Stimulated activated CD8-positive, alpha-beta memory T cell treated with anti-CD3 and anti-CD28 coated beads, Interleukin-7, amount 100 ng/mL, for 1 hour (primary cell): ENCODE results near the gene LIN7A.
"Not testable (repeated sequence)": the region's sequence is repeated elsewhere in the genome, so short reads cannot be mapped to it uniquely, and the experiment has no call there.

Experiments
- DNase-seq, 2 donors: peaks; one replicate each; pipeline ENCODE4 v3.0.0-alpha.2; 2020; ENCODE audit warnings: low read depth in 2 of 2

LIN7A gene

DNA sequence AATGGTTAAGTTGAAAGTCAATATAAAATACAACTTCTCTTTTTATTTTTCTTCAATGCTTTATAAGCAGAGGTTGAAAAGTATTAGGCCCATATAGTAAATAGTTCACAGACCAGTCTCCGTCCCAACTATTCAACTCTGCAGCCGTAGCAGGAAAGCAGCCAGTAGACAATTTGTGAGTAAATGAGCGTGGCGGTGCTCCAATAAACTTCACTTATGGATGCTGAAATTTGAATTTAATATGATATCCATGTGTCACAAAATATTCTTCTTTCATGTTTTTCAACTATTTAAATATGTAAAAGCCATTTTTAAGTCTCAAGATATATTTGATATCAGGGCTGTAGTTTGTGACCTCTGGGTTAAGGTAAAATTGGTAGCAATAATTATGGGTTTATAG lies 17.7 kb downstream of the LIN7A start:
- no peak for DNase-seq

DNA sequence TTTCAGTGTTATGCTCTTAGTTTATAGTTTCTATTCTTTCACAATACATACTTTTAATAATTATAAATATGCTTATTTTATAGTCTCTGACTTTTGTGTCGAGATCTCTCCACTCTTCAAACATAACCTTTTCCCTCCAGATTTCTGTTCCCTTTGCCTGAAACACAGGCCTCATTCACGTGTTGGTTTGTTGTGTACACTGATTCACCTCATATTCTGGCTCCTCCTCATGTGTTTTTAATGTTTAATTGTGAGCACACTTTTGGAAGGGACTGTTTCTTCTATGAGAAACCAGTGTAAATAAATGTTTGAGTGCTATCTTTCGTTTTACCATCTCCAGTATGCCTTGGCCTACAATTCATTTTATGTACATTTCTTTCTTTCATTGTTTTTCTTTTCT lies 20.1 kb downstream of the LIN7A start:
- DNase-seq, result no peak

DNA sequence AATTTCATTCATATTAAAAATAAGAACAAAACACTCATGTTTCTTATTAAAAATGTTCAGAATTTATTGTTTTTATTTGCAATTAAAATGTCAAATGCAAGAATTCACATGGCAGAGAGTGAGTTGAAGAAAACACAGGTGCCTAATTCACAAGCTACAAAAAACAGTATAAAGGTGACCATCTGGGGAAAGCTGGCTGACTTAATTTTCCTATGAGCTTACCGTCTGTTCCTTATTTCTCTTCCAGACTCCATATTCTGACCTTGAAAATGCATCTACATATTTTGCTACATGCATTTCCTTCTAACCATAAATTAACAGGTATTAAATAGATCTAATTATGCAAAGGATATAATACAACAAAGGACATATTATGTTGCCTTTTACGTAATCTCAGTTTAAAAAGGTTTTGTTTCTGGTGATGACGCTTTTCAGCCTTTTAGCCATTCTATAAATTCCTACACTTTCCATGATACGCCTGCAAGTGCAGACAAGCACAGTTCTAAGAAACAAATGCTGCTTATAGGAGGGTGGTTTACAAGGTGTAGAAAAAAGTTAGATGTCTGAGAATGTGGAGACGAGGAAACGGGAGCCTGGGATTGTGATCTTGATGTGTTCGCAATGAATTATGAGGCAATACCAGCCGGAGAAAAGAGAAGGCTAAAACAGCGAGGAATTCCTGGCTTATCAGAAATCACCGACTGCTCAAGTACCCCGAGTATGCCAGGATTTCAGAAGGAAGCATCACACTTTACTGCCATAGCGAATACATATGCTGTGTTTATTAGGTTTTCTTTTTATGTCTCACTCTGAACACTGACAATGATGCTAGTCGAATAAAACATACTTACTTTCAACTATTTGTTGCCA lies 24.6 kb downstream of the LIN7A start:
- no peak for DNase-seq

DNA sequence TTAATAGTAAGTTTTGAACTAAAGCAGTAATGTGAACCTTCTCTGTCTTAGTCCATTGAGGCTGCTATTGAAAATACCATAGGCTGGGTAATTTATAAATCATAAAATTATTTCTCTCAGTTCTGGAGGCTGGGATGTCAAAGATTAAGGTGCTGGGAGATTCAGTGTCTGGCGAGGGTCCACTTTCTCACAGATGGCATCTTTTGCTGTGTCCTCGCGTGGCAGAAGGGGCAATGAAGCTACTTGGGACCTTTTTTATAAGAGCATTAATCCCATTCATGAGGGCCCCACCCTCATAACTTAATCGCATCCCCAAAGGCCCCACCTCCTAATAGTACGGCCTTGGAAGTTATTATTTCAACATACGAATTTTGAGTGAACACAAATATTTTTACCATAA lies 28.4 kb downstream of the LIN7A start:
- DNase-seq, result no peak

DNA sequence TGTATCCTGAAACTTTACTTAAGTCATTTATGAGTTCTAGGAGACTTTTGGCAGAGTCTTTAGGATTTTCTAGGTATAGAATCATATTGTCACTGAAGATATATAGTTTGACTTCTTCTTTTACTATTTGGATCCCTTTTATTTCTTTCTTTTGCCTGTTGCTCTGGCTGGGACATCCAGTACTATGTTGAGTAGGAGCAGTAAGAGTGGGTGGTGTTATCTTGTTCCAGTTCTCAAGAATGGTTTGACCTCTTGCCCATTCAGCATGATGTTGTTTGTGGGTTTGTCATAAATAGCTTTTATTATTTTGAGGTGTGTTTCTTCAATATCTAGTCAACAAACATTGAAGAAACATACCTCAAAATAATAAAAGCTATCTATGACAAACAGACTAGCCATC lies 35.0 kb downstream of the LIN7A start:
- DNase-seq, result no peak

DNA sequence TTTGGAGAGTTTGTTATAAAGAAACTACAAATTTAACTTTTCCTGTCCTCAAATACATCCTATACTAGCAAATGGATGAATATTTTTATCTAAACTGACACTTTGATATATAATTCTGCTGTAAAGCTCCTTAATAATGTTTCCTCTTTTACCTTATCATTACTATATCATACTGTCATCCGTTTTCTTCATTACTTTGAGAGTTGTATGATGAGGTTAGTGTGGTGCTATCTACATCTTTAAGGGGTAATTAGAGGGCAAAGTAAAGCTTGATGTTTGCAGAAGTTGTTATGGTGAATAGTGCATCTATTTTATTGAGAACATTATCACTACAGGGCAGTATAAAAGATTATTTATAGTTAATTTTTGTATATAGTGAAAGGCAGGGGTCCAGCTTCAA lies 36.1 kb downstream of the LIN7A start:
- DNase-seq, result no peak

DNA sequence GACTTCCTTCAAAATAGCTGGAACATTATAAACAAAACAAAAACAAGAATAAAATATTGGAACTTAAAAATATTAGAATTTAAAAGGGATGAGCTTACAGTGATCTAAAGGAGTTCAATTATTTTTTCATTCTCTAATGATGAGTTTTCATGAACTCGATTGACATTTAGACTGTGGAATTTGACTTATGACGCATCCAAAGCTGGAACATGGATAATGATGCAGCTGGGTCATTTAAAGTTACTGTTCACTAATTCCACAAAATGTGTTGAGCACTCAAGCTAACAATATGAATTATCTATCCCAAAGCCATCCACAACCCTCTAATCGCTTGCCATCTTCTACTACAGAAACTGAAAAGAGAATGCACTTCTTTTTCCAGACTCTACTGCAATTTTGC lies 42.5 kb downstream of the LIN7A start:
- no peak for DNase-seq

DNA sequence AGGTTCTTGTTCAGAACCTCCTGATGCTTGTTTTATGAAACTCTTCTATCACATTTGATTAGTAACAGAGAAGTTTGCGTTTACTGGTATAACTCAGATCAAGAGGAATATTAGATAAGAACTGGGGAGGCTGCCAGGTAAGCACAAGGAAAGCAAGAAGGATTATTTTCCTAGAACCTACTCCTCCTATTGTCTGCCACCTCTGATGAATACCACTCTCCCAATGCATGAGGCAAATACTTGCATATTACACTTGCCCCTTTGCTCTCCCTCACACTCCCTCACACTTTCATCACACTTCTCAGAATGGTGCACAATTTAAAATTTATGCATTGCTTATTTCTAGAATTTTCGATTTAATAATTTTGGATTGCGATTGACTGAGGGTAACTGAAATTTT lies 43.6 kb downstream of the LIN7A start:
- no peak for DNase-seq

DNA sequence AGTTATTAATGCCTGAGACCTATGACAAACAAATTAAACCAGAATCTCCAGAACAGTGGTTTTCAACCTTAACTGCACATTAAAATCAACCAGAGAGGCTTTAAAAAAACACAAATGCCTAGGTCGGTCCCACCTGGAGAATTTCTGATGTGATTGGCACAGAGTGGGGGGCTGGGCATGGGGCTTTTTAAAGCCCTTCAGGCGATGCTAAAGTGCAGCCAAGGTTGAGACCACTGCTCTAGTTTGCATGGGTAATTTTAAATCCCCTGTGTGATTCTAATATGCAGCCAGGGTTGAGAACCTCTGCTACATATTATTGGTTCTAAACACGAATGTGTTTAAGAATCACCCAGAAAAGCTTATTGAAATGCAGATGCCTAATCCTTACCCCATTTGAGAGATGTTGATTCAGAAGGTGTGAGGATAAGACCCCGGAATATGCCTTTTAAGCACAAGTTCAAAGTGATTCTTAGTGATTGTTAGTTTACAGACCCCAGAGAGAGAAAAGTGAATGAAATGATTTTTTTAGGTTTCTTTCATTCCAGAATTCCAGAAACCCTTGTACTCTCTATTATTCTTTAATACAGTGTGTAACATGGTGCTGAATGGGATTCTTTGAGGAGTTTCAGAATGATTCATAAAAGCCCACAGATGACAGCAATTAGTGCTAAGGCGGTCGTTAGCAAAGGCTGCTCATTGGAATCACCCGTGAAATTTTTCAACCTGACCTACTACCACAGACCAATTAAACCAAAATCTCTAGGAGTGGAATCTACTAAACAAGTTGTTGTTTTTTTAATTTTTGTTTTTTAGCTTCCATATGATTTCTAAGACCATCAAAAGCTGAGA lies 44.9 kb downstream of the LIN7A start:
- no peak for DNase-seq

DNA sequence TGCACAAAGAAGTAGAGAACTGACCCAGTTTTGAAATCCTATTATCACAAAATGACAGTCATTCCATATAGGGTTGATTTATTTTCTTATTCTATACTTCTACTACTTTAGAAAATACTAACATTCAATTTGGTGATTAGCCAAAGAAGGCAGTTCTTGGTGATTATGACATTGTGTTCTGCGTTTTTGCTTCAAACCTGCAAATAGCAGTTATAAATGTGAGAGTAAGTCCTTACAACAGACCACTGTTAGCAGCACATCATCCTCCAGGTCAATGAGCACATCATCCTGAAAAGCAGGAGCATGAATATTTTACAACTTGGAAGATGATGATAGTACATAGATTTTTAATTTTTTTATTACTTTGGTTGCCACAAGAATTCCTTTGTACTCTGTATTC lies 53.1 kb downstream of the LIN7A start:
- no peak for DNase-seq

DNA sequence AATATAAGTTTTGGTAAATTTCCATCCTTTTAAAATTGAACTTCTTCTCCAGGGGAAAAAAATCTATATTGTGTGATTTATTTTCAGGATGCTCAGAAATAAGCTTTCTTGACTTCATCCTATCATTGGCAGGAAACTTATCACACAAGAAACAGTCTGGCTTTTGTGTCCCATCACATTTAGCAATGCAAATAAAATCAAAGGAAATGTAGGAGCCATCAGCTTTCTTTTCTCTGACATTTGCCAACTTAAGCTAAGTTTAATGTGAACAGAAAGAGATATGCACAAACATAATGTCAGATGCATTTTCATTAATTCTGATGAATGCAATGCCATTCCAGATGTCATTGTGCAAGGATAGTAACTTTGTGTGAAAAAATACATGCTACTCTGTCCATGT lies 56.6 kb downstream of the LIN7A start:
- no peak for DNase-seq

DNA sequence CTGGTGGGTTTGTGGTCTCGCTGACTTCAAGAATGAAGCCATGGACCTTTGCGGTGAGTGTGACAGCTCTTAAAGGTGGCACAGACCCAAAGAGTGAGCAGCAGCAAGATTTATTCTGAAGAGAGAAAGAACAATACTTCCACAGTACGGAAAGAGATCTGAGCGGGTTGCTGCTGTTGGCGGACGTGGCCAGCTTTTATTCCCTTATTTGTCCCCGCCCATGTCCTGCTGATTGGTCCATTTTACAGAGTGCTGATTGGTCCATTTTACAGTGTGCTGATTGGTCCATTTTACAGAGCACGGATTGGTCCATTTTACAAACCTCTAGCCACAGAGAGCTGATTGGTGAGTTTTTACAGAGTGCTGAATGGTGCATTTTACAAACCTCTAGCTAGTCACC lies 59.3 kb downstream of the LIN7A start:
- not testable (repeated sequence) for DNase-seq

DNA sequence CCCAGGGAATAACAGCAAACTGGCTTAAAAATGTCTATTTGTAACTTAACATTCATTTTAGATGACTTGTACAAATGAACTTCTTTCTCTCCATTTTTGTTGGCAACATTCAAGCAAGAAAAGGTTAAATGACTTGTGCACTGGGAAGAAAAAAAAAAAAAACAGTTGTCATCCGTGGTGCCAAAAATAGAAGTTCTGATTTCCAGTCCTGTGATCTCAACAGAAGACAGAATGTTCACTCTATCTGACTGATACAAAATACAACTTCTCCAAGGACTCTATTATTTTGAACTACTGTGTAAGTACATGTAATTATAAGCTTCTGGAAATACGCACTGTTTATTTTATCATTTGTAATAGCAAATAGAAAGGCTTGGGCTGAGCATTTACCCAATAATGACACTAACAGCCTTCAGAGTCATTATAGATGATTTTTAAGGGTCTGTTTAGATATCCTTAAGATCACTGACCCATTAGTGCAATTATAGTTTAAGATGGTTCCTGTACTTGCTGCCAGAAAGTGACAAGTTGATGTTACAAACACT lies 59.9 kb downstream of the LIN7A start:
- no peak for DNase-seq

DNA sequence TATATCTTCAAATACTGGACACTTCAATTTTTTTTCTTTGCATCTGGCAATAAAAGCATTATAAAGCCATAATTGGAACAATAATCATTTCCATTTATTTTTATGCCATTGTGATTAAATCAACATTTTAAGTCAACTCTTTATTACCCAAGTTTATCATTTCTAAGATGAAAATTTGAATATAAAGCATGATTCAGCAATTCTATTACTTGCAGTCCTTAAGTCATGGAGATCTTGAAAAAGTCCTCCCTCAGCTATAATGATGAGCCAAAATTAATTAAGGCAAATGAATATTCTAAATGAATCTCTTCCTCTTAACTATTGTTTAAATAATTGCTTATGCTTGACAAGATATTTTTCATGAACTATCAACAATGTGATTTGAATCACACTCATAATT lies 65.7 kb downstream of the LIN7A start:
- DNase-seq, result no peak

DNA sequence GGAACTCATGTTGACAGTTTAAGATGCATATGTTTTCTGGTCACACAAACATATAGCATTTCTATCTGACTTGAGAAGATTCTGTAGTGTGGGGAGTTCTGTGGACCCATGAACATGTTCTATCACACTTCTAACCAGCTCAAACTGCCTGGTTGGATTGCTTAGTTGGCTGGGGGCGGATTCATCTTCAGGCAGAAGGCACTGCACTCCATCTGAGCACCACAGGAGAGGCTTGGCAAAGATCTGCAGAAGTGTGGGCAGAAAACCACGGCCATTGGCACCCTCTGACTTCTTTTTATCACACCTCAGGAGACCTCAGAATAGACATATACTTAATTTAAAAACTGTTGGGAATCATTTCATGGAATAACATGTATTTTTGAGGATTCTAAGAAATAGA lies 68.5 kb downstream of the LIN7A start:
- no peak for DNase-seq

DNA sequence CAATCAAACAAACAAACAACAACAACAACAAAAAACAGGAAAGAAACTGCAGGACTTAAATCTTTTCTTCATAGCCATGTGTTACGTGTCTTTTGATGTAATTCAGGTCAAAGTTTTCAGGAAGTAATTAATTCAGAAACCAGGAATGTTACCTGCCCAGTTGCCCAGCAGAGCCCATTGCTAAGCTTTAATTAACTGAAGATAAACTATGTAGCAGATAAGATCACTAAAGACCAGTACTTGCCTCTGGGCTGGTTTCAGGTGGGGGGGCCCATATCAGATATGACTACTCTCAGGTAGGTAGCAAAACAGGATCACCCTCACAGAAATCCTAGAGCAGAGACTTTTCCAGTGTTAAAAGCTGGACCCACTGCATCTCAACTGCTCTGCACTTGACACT lies 69.2 kb downstream of the LIN7A start:
- DNase-seq, result no peak

DNA sequence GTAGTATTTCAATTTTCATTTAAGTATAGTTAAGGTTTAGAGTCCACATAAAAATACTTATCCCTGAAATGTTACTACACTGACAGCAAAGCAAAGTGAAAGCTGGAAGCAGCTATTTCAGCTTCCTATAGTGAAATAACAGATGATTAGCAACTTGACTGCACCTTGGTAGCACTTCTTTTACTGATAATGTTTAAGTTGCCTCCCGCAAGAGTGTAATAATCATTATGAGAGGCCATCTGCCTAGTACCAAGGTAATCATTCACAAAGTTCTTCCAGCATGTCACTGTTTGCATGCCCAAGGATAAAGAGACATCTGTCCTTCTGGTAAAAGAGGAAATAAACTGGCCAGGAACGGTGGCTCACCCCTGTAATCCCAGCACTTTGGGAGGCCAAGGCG lies 69.8 kb downstream of the LIN7A start:
- DNase-seq, result no peak

DNA sequence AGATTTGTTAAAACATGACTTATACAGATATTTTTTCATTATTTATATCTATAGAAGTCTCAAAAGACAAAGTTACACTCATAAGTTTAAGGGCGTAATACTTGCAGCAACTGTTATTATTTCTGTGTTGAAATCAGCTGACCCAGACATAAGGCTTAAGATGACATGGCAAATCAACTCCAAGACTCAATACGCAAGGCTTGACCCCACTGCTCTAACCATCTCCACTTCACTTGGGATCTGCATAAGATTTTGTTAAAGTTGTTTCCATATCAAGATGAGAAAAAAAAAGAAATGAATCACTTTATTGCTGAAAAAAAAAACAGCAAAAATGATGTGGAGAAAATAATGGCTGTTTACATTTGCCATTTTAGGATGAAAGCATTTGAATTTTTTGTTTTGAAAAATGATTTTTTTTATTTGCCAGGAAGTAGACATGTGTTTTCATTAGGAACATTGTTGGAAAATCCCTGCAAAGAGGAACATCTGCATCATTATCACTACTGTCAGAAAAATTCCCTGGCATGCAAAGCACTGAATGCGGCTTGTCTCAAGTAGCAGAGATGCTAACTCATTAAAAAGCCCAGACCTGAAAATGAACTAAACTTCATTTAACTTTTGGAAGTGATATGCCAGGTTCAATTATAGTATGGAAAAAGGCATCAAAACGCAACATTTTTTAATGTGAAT lies 73.5 kb downstream of the LIN7A start:
- no peak for DNase-seq

DNA sequence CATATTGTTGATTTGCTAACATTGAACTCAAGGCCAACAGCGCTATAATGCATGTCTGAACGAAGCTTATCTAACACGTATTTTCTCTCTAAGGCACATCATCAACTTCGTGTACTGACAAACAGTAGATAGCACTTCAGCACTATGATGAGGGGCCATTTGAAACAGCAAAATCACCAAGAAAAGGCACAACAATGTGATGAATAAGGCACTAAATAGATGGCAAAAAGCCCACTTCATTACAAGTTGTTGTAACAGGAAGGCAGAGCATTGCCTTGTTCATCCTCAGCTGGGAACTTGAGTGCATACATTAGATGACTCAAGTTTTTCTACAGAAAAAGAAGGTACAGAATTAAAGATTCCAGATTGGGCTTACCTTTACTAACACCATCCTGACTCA lies 75.2 kb downstream of the LIN7A start:
- DNase-seq, result no peak

DNA sequence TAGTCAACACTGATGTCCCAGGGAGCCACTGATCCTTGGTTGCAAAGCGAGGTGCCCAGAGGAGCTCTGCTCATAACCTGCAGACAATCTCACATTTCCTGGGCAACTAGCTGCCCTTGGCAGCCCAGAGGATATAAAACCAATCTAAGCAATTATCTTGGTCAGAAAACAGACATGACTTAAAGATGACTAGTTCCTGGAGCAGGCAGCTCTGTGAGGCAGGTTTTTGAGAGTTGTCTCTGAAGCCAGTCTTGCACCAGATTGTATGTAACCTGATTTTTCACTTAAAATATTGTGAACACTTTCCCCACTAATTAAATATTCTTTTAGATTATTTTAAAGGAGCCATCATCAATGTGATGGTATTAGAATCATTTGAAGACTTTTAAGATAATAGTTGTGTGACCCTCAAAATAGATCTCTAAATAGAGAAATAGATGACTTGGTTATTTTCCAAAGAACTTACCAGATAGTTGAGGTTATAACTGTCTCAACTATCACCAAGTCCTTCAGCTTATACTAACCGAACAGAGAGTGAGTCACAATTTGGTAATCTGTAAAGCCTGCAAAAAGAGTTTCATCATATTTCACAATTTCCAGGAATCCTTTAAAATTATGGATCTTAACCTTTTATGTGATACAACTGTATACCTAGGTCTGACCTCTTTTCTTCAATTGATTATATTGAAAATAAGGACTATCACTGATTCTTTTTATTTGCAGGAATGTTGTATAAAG lies 75.9 kb downstream of the LIN7A start:
- DNase-seq, result no peak

DNA sequence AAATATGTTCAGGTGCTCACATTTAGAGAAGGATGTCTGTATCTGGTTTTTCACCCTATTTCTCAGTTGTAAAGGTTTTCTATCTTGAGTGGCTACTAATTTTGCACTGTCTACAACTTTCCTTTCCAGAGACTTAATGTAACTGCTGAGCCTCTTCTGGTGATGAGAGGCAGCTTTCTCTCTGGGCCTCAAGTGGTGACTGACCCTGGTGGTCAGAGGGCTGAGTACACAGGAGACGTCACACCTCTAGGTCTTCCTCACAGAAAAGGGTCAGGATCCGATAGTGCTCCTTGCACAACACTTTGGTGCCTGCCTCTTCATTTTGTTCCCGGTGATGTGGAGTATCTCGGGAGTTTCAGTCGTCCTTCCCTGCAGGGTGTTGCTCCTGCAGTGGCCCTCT lies 76.8 kb downstream of the LIN7A start:
- no peak for DNase-seq

DNA sequence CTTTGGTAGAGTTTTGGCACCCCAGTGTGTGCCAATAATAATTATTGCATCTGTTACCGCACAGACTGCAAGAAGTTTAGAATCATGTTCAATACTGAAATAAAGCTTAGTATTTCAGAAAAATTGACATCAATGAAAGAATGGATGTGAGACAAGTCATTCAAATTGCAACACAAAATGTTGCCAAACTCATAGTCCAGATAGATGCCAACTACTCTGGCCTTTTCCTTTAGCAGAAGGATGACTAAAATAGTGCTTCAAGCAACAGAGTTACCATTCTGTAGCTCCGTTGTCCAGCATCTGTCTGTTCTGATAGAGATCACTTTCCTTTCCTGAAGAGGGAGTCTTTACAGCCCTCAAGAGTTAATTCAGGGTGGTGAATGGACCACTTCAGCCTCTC lies 77.5 kb downstream of the LIN7A start:
- no peak for DNase-seq
